Measurements from ENCODE around the gene SACM1L. TPM values are rescaled to one million over a fixed set of nuclear protein-coding genes. Genes with fewer than 3 reads are reported as not detected.

The SACM1L gene
- total and polyA plus RNA-seq, 2 of the 13 experiments (the other 11 are each of a cell fraction or from before 2014, with no cell fraction given), result 15.1 to 27.8 TPM

- POLR2A ChIA-PET, result no interaction called here
- CTCF ChIA-PET (ENCODE audit: low intra/inter-chr PET ratio, low total read pairs), result no interaction called here
These were observed 53.4 kb downstream of the SACM1L start for GRCh38 chr3:45742461-45743089.

More at GRCh38 chr3:45742461-45743089, 53.4 kb downstream of the SACM1L start:
- BruUV-seq (replicated peaks), result no TSS peak
- FAIRE-seq (no peak), DNase-seq (ENCODE audit: low spot score) (no peak), ATAC-seq (no peak)
- H2AFZ ChIP-seq (ENCODE audit: low read length), result no peak overlapping the region
- H3K27ac ChIP-seq (ENCODE audit: extremely low read length, insufficient read depth, low read length), result no peak overlapping the region
- H3K27me3 ChIP-seq (ENCODE audit: control insufficient read depth in 1 of 2, insufficient read depth in 2 of 2, low read length in 2 of 2), result no peaks in the 10 kb centered on the region
- H3K36me3 ChIP-seq (replicated peaks in 1 of 2; ENCODE audit: control insufficient read depth in 1 of 2, insufficient read depth in 2 of 2, low read length in 2 of 2), result peaks cover 9 to 66% of the 10 kb centered on the region in 2 experiments
- WGBS (ENCODE audit: low lambda C conversion rate), result 98% methylated on average over 4 of the region's 4 CpGs
- H3K79me2 ChIP-seq (ENCODE audit: insufficient read depth, low read length), result no peaks in the 10 kb centered on the region
- intact Hi-C loops (cut with micrococcal nuclease; ENCODE audit: unreplicated experiment) (no loop called here), in situ Hi-C loops (cut with HindIII; ENCODE audit: extremely low pct_ligation_motif_present, low pct_unique_long_range_greater_than_20kb) (no loop called here)
- no peak overlapping the region for H3K4me3 ChIP-seq (replicated peaks in 1 of 3; ENCODE audit: insufficient read depth in 1 of 3, low read depth in 2 of 3, low read length in 3 of 3)
- no peak overlapping the region for H3K4me2 ChIP-seq (ENCODE audit: low read depth, low read length)
- no peaks in the 10 kb centered on the region for H4K20me1 ChIP-seq (ENCODE audit: insufficient read depth, low read length)
- no peak overlapping the region for H3K9ac ChIP-seq (ENCODE audit: insufficient read depth, low read depth, low read length)
- peaks cover 9% of the 10 kb centered on the region for H3K4me1 ChIP-seq (ENCODE audit: insufficient read depth, low read length)
- TF ChIP-seq KDM4B (CRISPR knock-in tag; IDR thresholded peaks at IDR 0.05), result no peak
- peak; percentile 83 for TF ChIP-seq ZNF121 (CRISPR knock-in tag; IDR thresholded peaks at IDR 0.05)
- no peak for TF ChIP-seq ARID5B (CRISPR knock-in tag; IDR thresholded peaks at IDR 0.05)
- no peaks in the 10 kb centered on the region for H3K9me3 ChIP-seq (ENCODE audit: low read length)
